Hepatic stellate cell (primary cell): ENCODE measurements around the gene CBX1.
A peak's percentile ranks its signal among the peaks of the same experiment; 100 is the strongest.
"Not testable (repeated sequence)": the region's sequence is repeated elsewhere in the genome, so short reads cannot be mapped to it uniquely, and the experiment has no call there.

ENCODE experiments used
- DNase-seq: peaks from one replicate; pipeline ENCODE4 v3.0.0; 2011; ENCODE audit warnings: low spot score

Gene CBX1

DNA sequence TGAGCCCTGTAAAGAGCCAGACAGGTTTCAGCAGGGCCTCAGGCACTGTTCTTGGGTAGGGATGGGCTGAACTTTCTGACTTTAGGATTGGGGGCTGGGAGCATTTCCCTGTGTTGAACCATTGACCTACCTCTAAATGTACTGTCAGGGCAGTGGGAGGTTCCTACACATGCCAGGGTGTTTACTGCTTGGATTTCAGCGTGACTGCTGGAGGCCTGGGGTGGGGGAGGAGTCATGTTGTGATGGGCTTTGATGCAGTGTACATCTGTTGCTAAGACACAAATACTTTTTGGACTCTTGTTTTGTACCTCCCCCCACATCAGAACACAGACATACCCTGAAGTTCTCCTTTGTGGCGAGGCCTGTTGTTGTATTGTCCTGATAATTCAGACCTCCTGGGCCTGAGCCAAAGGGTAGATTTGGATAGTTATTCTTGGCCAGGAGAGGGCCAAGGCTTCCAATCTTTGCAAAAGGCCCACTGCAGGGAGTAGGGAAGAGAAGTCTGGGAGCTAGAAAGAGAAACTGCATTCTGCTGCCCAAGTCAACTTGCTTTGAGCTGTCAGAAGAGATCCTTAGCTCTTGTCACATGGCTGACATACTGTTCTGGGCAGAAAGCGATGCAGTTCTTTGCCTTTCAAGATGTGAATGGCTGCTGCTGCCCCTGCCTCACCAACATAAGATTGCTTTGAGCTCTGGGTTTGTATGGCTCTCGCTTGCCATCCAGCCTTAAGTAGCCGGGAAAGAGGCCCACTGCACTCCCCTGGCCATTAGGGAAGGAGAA, 49.4 kb downstream of the CBX1 start:
- peak; percentile 65 for DNase-seq

DNA sequence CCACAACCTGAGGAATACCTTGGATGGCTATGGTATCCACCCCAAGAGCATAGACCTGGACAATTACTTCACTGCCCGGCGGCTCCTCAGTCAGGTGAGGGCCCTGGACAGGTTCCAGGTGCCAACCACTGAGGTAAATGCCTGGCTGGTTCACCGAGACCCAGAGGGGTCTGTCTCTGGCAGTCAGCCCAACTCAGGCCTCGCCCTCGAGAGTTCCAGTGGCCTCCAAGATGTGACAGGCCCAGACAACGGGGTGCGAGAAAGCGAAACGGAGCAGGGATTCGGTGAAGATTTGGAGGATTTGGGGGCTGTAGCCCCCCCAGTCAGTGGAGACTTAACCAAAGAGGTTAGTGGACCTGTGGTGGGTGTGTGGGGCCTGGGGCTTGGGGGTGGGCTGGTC, 50.0 kb downstream of the CBX1 start:
- DNase-seq: no peak

DNA sequence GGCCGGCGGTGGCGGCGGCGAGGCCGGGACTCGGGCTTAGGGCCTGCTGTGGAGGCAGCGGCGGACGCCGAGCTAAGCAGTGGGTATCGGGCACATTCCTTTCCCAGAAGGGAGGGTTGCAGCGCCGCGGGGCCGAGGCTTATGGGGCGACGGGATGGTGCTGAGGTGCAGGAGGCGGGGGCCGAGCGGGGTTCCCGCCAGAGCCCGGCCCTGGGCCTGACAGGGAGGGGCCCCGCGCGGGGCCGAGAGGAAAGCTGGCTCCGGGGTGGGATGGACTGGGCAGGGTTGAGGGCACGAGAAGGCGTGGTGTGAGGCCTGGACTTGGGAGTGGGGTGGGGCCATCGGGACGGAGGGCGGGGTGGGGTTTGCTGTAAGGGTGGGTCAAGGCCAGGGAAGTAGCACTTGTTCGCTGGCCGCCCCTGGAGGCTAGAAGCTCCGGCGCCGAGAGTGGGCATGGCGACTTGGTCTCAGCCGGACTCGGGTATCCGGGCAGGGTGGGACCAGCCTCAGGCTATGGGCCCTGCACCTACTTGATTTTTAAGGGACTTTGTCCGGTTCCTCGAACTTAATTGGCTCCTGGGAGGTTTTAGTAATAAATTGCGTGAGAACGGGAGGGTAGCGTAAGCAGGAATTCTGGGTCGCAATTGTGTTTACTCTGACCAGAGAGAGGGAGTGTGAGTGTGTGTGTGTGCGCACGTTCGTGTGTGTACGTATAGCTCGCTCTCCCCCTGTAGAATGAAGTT, 52.7 kb downstream of the CBX1 start:
- DNase-seq: peak; percentile 85

GRCh38 chr17:48047741-48048383, 53.4 kb downstream of the CBX1 start, which contains the start of gene NFE2L1:
TSS of gene NFE2L1 (plus strand) at chr17:48048359. CDS start at chr17:48051119, 2,760 bp downstream.
- peak; percentile 98 for DNase-seq

DNA sequence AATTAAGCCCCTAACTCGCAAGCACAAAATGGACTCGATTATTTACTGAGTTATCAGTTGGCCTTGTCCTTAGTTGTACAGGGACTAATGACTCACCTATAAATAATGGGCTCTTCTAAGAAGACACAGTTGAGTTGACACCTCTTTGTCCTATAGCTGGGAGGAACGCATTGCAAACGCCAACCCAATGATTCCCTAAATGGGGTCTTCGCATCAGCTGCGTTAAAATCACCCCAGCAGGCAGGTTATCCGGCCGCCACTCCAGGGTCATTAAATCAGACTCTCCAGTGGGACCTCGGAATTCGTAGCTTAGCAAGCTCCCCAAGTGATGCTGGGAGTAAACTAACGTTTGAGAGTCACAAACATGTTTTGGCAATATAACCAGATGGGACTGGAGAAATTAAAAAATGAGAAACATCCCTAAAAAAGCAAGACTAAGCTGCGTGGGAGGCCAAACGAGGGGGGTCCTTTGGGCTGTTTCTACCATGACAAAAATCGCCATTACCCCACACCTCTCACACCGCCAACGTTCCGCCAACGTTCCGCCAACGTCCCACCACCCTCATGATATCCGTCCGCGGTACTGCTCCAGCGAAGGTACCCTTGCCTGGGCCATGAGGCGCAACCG, 54.1 kb downstream of the CBX1 start:
- DNase-seq: no peak

DNA sequence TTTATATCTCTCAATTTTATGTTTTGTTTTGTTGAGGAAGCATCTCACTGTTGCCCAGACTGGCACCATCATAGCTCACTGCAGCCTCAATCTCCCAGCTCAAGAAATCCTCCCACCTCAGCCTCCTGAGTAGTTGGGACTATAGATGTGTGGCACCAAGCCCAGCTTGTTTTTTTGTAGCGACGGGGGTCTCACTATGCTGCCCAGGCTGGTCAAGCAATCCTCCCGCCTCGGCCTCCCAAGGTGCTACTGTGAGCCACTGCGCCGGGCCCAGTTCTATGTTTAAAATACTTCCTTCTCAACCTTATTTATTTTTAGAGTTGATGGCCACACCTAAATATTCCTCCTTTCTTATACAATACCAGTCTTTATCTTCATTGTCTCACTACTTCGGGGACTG, 55.0 kb downstream of the CBX1 start:
- DNase-seq: no peak

DNA sequence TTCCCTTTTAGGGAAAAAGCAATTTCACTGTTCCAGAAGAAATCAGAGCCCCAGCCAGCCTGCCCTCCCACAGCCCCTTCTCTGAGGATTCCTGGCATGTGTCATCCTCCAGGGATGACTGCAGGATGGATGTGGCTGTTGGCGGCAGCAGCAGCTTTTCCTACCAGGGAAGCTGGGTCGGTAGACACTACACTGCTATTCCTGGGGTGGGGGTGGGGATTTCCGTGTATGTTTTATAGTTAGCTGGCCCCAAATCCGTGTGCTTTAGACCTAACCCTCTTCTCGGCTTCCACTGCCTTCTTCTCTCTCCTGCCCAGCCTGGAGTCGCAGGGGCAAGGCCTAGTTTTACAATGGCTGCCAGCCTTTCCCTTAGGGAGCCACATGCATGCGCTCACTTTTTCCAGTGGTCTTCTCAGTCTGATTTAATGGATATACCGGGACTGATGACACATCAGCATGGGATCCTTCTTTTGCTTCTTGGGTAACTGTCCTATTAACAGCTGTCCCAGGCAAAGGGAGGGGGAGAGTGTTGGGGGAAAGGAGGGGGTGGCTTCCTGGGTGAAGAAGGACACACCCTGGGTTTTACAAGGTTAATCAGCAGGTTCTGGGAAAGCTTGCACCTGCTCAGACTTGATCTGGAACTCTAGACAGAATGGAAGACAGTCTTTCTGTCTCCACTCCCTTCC, 55.8 kb downstream of the CBX1 start:
- no peak for DNase-seq

- no peak for DNase-seq
These were observed 56.4 kb downstream of the CBX1 start for GRCh38 chr17:48044851-48045250.

- DNase-seq: no peak
These were observed 58.1 kb downstream of the CBX1 start for GRCh38 chr17:48043176-48043575.

GRCh38 chr17:48038687-48039086, 62.6 kb downstream of the CBX1 start:
- no peak for DNase-seq

DNA sequence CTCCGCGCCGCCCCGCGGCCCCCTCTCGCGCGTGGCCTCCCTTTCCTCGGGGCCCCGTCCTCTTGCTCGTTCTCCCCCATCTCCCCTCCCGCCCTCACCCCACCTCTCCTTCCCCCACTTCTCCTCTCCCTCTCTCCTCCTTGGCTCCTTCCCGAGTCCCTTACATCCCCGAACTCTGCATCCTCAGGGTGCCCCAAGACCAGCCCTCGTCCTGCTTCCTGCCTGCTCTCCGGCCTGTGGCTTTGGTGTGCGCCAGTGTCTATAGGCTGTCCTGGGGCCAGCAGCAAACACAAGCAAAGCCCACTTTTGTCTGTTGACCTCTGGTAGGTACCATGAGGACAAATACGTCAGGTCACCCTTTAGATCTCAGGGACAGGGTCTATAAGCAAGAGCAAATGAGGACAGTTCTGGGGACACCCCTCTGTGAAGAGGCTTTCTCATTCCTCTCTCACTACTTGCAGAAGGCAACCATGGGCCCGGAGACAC, 63.4 kb downstream of the CBX1 start:
- DNase-seq: no peak

DNA sequence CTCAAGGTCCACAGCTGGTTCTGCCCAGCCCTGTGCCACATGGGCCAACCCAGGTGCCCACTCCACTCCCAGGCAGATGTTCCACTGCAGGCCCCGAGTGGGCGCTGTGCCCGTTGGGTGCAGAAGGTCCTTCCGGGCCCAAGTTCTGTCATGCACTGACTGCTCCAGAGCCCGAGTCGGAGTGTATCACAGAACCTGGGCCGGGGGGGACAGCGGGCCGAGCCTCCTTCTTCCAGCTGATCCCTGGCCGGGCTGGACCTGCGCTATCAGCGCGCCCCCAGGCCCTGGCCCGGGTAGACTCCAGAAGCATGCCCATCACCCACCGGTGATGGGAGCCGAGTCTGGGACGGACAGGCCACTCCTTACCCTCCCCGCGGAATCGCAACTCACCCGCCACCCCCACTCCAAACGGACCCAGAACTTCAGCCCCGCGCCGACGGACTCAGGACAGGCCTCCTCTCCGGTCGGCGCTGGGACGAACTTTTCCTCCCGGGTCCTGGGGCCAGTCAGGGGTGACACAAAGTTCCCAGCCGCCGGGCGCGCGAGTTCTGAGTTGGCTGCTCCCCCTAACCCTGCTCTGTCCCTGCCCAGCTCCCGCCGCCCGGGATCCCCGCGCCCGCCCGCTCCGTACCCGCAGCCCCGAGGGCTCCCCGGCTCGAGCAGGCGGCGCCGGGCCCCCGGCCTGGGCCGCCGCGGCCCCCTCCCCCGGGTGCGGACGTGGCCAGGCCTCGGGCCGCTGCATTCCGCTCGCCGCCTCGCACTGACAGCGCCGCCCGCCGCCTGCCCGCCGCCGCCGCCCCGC, 64.0 kb downstream of the CBX1 start, which contains the start of gene COPZ2:
COPZ2 (minus strand) TSS at position 762 of the 802 bp plus-strand sequence; CDS start at position 742, 20 bp downstream.
- peak; percentile 74 for DNase-seq

DNA sequence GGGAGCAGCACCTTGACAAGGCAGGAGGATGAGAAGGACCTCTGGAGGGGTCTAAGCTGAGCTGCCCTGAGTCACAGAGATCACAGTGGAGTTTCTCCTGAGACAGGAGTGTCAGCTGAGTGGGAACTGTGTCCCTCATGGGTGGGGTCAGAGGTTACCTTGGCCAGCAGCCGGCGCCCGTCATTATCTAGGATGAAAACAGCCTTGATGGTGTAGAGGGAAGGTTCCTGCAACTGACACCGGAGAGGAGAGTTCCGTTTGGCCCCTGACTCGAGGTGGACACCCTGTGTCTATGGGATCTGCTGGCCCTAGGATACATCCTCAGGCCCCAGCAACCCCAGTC, 64.6 kb downstream of the CBX1 start:
- DNase-seq: no peak

DNA sequence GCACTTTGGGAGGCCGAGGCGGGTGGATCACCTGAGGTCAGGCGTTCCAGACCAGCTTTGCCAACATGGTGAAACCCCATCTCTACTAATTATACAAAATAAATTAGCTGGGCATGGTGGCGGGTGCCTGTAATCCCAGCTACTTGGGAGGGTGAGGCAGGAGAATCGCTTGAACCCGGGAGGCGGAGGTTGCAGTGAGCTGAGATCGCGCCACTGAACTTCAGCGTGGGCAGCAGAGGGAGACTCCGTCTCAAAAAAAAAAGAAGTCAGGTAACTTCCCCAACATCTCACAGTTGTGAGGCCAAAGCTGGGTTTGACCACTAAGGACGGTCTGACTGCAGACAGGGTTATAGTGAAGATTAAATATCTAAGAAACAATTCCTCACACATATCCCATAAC, 66.5 kb downstream of the CBX1 start:
- not testable (repeated sequence) for DNase-seq

- DNase-seq: no peak
These were observed 69.3 kb downstream of the CBX1 start for GRCh38 chr17:48031966-48032365.

DNA sequence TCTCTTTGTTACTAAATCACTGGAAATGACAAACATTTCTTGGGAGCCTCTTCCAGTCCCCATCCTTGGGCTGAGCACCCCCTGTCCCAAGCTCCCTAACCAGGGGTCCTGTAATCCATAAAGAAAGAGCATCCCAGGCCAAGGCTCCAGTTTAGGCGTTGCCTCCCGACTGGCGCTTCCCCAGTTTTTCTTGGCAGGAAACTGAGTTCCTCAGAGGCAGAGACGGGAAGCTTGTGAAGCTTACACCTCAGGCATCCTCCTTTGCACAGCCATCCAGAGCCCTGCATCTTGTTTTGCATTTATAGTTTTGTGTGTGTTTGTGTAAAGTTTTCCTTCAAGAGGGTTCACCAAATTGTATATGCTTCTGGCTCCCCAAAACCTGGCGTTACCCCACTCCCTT, 70.7 kb downstream of the CBX1 start:
- DNase-seq: no peak

GRCh38 chr17:48028736-48029135, 72.5 kb downstream of the CBX1 start:
- no peak for DNase-seq

DNA sequence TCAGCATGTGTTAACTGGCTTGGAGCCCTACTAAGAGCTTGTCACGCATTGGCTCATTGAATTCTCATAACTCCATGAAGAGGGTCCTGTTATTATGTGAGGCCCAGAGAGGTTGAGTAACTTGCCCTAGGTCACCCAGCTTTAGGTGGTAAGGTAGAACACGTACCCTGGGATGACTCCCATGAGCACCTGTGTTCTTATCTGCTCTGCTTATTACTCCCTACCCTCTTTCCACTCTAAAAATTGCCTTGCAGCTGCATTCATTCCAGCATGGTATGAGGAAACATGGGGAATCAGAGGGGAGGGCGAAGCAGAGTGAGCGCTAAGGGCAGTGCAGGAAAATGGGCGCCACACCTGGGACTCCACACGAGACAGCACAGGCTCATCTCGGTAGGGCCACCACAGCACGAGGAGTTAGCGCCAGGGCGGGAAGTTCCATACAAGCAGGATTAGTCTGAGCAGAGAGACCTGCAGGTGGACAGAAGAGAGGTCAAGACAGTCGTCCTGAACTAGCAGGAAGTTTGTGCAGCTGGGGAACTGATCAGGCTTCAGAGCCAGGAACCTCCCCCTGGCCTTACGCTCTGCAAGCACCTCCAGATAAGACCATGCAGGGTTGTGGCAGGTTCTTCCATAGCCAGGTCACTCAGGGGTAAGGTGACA, 73.8 kb downstream of the CBX1 start:
- no peak for DNase-seq

GRCh38 chr17:48026502-48027321, 74.6 kb downstream of the CBX1 start:
- peak; percentile 93 for DNase-seq
